SK-MEL-5 (cell line): ENCODE data around the gene FN3KRP. TPM values are rescaled to one million over a fixed set of nuclear protein-coding genes. Genes with fewer than 3 reads are reported as not detected.

Source experiments
- DNase-seq: peaks from one replicate; pipeline ENCODE4 v3.0.0-alpha.2; 2016; ENCODE audit warnings: low read depth, low spot score
- in situ Hi-C: cut with HindIII; loops from 2 replicates; pipeline ENCODE4 v1.10.0; 2016; ENCODE audit warnings: low sequenced_read_pairs, high pct_unique_total_duplicates, low pct_unique_long_range_greater_than_20kb
- total RNA-seq: library from RNA; depleted of rRNA; stranded (reverse); fragments of >200 nt; shearing (Covaris generic); gene quantifications from 2 replicates; pipeline ENCODE4 v1.2.3, GENCODE V29; 2014

Gene FN3KRP
- total RNA-seq, 1 experiment from 2014 or later, result 19.8 TPM

DNA sequence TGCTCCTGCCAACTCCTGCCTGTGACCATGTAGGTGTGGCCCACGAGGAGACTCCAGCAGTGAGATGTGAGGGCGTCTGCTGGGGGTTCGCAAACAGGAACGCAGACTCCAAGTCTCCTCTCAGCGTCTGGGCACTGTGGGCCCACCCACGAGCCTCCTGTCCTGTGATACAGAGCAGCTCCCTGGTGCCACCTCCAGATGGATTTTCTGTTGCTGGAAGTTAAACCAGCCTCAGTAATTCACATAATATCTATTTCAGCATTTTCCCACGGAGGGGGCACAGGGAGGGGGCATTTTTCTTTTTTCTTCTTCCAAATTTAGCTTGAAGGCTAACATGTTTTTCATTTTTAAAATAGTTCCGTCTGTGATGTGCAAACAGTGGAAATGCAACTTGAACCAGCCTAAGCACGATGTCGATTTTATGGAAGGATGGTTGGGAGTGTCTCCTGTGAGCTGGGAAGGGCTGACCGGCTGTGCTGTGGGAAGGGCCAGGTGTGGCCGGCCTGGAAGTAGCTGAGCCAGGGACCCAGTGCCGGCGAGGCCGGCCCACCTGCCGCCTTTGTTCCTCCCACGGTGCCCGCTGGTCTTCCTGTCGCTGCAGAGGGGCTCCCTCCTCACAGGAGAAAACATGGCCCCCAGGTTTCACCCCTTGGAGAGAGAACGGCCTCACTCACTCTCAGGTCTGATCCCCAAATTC lies 14.1 kb upstream of the FN3KRP start:
- in situ Hi-C loops, result no loop called here
- no peak for DNase-seq

DNA sequence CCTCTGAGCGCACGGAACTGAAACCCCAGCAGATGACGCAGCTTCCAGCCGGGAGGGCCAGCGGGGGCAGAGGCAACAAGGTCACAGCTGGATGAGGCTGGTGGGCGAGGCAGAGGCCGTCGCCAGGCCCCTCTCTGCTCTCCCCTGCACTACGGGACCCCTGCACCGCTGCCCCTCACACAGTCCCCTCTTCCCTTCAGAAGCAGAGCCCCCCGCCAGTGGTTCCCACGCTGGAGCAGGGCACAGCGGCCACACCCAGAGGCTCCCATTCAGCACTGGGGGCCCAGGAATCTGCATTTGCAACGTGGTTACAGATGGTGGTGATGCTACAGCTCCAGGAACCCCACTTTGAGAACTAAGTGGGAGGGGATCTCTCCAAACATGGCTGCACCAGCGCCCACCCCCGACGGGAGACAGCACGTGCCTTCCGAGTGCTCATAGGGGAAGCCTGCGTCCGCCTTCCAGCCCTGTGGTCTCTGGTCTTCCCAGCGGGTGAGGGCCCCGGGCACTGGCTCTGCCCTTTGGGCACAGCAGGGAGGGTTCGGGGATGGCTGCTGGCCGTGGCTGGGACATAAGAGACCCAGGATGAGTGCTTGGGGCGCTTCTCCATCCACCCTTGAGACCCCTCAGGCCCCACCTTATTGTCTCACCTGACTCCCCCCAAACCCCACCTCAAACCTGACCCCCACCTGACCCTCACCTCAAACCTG lies 13.3 kb upstream of the FN3KRP start:
- DNase-seq, result no peak
- in situ Hi-C loops, result no loop called here

DNA sequence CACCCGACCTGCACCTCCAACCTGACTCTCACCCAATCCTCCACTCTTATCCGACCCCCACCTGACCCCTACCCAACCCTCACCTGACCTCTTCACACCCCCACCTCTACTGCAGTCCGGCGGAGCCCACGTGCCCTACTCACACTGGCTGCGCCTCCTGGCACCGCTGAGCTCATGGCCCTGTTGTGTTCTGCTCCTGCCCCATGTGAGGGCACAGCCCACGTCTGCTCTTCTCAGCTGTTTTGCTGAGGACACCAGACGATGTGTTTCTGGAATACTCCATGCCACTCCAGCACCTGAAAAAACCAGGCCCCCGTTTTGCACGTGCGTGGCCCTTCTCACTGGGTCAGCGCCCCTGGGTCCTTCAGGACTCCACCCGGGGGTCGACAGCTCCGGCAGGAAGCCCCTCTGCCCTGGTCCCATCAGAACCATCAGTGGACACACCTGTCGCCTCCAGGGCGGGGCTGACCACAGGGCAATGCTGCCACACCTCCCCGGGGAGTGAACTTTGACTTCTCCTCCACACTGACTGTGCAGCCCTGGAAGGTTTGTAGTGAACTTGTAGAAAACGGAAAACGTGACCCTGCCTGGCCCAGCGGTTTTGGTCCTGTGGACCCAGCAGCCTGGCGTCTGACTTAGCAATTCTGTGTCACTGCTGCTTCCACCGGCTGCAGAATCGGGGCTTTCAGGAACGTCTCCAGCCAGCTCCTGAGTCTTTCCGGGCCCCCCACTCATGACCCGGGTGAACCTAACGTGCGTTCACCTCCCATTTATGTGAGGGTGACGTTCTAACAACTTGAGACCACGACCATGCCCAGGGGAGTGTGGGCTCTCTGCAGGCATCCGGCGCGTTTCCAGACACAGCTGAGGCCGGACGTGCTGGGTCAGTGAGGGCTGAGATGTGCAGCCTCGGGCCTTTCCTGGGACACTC lies 12.3 kb upstream of the FN3KRP start:
- DNase-seq, result no peak
- in situ Hi-C loops, result no loop called here

DNA sequence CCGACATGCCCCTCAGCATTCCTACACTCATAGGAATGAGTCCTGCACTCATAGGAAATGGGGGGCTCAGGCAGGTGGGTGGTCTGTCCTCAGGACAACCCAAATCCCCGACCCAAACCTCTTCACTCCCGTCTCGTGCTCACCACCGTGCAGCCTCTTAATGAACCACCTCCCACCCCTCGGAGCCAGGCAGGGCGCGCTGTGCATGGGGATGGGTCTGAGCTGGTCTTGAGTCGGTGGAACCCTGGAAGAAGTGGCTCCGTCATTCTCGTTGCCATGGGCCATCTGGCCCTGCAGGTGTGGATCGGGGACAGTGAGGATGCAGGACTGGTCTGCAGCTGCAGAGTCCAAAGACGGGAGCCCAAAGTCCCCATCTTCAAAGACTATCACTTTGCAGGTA lies 11.6 kb upstream of the FN3KRP start:
- in situ Hi-C loops, result no loop called here
- no peak for DNase-seq

DNA sequence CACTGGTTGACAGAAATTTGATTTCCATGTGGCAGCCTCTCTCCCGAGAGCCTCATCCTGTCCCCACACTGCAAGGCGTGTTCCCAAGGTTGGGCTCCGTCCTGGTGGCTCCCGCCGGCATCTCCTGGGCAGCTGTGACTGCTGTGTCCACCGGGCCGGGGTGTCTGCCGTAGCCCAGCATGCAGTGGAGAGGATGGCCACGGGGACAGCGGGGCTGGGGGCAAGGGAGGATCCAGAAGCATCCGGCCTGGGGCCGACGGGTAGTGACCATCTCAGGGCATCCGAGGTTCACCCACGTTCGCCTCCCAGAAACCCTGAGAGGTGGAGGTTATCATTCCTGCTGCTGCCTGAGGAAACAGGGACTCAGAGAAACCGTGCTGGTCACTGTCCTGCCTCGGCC lies 10.8 kb upstream of the FN3KRP start:
- in situ Hi-C loops, result no loop called here
- no peak for DNase-seq

DNA sequence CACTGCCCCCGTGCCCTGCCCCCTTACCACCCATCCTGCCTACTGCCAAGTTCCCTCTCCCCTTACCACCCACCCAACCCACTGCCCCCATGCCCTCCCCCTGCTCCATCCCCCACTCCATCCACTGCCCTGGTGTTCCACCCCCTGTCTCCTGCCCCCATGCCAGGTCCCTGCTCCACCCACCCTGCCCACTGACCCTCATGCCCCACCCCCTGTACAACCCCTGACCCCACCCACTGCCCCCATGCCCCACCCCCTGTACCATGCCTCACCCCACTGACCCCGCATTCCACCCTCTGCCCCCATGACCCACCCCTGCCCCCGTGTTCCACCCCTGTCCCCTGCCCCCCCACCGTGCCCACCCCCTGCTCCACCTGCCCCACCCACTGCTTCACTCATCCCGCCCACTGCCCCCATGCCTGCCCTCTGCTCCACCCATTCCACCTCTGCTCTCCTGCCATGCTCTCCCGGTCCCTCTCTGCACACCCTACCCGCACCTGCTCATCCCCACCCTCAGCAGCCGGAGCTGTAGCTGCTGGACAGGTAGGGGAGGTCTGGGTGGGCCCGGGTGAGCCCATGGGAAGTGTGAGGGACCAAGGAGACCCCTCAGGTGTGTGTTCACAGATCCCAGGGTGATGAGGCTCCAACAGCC lies 7.4 kb upstream of the FN3KRP start:
- in situ Hi-C loops, result no loop called here

DNA sequence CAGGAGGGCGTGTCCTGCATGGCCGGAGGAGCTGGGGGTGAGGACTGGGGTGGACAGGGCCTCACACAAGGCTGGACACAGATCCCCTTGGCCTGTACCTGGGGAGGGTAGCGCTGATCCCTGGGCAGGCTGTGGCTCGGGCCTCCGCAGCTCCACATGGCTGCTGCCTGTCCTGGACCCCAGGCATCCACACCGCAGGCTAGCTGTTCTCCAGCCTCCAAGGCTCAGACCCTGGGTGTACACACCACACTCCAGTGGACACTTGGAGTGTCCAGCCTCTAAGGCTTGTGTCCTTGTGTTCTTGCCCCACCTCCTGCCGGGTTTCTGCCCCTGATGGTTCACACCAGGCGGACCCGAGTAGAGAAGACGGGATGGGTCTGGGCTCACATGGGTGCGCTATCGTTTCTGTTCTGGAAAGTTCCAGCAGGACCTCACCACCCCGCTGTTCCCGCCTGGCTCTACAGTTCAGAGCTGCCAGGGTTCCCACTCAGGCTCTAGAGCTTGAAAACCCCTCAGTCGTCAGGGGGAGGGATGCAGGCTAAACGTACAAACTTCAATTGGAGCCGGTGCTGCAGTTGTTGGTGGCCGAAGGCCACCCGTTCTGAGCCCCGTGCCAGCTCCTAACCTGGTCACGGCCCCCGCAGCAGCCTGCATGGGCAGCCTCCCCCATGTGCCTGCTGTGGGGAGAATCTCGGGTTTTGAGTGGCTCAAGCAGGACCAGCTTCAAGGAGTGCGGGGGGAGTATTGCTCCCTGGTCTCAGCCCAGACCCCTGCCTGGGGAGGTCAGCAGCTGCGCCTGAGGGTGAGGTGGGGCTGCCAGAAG lies 6.6 kb upstream of the FN3KRP start:
- DNase-seq, result no peak
- in situ Hi-C loops, result no loop called here

More for the DNA sequence above, 7.4 kb upstream of the FN3KRP start:
- no peak for DNase-seq

DNA sequence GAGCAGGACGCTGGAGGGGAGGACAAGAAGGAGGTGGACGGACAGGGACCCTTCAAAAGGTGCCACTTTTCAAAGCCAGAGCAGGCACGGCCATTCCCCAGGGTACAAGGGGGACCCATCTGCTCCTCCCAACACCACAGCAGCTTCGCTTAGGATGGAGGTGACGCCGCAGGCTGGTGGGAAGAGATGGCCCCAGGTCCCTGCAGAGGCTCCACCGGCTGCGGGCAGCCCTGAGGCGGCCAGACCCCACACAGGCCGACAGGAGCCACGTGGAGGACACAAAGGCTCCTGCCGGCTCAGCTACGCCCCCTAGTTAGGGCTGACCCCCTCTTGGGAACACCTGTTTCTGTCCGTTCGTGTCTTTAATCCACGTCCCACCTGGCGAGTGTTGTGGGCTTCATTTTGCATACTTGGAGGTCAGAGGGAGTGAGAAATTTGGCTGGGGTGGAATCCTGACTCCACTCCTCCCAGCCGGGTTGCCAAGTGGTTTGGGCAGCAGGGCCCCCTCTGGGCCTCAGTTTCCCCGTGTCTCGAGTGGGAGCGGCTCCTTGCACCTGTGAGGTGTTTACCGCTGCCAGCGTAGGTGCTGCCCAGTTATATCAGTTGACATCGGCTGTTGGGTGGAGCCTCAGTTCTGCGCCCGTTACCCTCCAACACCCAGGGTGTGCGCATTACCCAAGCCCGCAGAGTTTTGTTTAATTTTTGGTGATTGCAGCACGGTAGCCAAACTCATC lies 5.8 kb upstream of the FN3KRP start:
- DNase-seq, result no peak
- in situ Hi-C loops, result no loop called here

DNA sequence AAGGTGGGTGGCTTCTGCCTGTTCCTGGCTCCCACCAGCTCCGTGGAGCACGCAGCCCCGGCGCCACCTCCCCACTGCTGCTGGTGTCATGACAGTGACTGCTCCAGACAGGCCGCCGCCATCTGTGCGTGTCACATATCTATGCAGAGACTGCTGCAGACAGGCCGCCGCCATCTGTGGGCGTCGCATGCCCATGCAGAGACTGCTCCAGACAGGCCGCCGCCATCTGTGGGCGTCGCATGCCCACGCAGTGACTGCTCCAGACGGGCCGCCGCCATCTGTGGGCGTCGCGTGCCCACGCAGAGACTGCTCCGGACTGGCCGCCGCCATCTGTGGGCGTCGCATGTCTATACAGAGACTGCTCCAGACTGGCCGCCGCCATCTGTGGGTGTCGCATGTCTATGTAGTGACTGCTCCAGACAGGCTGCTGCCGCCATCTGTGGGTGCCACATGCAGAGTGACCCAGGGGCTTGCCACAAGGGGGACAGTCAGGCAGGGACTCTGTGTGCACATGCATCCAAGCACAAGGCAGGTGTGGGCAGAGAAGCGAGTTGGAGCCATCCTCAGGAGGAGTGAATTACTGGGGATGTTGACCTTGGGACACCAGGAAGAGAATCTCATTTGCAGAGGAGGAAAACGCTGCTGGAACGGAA lies 3.3 kb upstream of the FN3KRP start:
- in situ Hi-C loops, result no loop called here
- no peak for DNase-seq

DNA sequence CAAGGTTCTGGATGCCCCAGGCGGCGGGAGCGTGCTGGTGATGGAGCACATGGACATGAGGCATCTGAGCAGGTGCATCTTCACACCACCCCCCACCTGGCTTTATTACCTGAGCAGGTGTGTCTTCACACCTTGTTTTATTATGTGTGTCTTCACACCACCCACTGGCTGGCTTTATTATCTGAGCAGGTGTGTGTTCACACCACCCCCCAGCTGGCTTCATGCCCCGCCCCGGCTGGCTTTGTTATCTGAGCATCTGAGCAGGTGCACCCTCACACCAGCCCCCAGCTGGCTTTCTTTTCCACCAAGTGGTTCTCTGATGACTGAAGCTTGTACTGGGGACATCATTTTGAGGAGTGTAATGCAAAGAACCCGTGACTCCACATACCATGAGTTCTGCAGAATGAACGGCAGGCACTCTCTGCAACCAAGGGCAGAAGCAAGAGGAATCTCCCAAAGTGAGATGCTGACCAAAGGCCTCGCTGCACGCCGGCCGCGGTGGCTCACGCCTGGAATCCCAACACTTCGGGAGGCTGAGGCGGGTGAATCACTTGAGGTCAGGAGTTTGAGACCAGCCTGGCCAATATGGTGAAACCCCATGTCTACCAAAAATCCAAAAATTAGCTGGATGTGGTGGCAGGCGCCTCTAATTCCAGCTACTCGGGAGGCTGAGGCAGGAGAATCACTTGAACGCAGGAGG lies 2.6 kb downstream of the FN3KRP start:
- DNase-seq, result no peak
- in situ Hi-C loops, result no loop called here

DNA sequence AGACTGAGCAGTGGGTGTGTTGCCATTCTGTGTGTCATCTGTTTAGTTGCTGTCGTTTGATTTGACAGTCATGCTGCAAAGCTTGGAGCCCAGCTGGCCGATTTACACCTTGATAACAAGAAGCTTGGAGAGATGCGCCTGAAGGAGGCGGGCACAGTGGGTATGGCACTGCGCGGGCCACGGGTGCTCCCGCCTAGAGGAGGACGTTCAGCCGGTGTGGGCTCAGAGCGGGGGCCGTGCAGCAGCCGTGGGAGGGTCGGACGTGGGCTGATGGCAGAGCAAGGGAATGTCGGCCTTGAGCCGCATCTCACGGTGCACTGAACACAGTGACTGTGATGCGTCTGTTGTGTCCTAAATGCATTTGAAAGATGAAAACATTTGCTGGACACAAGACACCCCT lies 3.7 kb downstream of the FN3KRP start:
- in situ Hi-C loops, result no loop called here

DNA sequence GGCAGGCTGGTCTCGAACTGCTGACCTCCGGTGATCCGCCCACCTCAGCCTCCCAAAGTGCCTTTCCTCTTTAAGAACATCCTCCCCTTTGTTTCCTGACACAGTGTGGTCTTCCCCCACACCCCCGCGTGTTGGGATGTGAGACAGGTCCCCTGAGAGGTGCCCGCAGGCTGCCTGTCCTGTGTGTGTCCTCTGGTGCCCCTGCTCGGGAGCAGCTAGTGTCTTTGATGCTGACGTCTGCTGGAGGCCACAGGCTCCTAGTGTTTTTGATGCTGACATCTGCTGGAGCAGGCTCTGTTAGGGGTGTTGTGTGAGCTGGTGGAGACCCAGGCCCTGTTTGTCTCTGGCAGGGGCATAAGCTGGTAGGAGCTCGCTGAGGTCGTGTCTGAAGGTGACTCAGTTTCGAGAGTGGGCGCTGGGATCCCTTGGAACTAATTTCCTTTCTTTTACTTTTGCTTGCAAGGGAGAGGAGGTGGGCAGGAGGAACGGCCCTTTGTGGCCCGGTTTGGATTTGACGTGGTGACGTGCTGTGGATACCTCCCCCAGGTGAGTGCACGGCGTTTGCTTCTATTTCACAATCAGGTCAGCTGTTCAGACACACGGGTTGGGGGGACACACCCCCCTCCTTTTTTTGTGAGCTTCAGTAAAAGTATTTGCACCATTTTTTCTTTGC lies 6.0 kb downstream of the FN3KRP start:
- in situ Hi-C loops, result no loop called here
- DNase-seq, result no peak

More for the DNA sequence above, 3.7 kb downstream of the FN3KRP start:
- DNase-seq, result no peak

DNA sequence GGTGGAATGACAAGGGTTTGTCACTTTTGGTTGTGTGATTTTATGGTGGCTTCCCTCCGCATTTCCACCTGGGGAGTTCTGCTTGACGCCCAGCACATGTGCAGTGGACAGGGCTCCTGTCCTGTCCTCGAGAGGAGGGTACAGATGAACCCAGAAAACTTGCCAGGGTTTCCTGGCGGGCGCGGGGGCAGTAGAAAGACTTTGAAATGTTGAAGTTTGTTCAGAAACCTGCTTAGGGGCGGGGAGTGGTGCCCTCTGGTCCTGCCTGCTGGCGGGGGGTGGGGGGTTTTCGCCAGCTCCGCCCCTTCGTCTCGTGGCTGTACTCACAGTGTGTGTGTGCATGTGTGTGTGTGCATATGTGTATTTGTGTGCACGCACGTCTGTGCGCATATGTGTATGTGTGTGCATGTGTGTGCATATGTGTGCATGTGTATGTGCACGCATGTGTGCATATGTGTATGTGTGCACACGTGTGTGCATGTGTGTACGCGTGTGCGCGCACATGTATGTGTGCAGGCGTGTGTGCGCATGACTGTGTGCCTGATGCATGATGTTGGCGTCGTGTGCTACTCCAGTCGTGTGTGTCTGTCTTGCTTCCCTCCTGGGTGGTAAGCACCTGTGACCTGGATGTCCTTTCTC lies 6.8 kb downstream of the FN3KRP start:
- no peak for DNase-seq
- in situ Hi-C loops, result no loop called here

DNA sequence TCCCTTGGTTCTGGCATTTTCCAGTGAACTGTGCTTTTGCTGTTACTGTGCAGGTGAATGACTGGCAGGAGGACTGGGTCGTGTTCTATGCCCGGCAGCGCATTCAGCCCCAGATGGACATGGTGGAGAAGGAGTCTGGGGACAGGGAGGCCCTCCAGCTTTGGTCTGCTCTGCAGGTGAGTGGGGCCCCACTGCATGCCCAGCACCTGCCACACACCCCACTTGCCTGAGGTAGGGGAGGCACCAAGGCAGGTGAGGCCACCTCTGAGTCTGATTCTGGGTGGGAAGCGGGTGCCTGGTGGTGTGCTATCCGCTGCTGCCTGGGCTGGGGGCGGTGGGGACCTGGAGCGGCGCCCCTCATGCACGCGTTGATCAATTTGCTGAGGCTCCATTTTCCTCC lies 9.9 kb downstream of the FN3KRP start:
- DNase-seq, result no peak

More for the DNA sequence above, 9.9 kb downstream of the FN3KRP start:
- in situ Hi-C loops, result no loop called here
